Measurements from ENCODE around the gene COL16A1. TPM values are rescaled to one million over a fixed set of nuclear protein-coding genes. Genes with fewer than 3 reads are reported as not detected.

Gene COL16A1
- total and polyA plus RNA-seq, 2 of the 4 experiments (the other 2 are of a cell fraction): 34.2 to 62.8 TPM

DNA sequence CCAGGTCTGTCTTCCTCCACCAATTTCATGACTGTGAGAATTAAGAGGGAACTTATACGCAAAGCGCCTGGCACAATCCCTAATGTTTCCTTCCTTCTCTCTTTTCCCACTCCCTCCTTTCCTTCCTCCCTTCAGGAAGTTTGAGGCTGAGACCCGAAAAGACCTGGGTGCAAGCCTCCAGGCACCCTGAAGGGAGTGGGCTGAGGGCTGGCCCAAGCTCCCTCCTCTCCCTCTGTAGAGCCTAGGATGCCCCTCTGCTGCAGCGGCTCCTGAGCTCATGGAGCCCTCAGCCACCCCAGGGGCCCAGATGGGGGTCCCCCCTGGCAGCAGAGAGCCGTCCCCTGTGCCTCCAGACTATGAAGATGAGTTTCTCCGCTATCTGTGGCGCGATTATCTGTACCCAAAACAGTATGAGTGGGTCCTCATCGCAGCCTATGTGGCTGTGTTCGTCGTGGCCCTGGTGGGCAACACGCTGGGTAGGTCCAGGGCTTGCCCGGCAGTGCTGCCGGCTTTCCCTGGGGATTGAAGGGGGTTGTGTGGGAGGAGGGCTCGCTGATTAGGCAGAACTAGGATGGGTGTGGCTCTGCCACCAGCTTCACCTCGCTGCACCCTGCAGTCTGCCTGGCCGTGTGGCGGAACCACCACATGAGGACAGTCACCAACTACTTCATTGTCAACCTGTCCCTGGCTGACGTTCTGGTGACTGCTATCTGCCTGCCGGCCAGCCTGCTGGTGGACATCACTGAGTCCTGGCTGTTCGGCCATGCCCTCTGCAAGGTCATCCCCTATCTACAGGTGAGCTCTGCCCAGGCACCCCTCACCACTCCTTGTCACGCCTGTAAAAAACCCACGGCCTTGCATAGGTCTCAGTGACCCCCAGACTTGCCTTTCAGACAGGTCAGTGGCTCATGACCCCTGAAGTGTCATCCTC is 84.6 kb downstream of the COL16A1 start:
- no peak overlapping the region for H2BK120ac ChIP-seq (ENCODE audit: low read depth, low read length)
- no peak overlapping the region for H3K14ac ChIP-seq (replicated peaks; ENCODE audit: low read depth, low read length)
- no peak overlapping the region for H3K23ac ChIP-seq (ENCODE audit: low read depth, low read length)
- BruUV-seq (replicated peaks): no TSS peak
- no peak overlapping the region for H2AK5ac ChIP-seq (ENCODE audit: low read depth, low read length)
- H4K8ac ChIP-seq (ENCODE audit: low read depth in 2 of 2, low read length in 2 of 2): no peak overlapping the region
- no peak overlapping the region for H3K27ac ChIP-seq (ENCODE audit: insufficient read depth, low read length)
- no peaks in the 10 kb centered on the region for H3K36me3 ChIP-seq (ENCODE audit: control insufficient read depth, insufficient read depth, low read length)
- H2BK5ac ChIP-seq (ENCODE audit: low read depth, low read length, poor library complexity, severe bottlenecking): no peak overlapping the region
- ChIA-PET POLR2A (ENCODE audit: unreplicated experiment) (no interaction called here), CTCF (interaction anchor here (1.4 to 2.5 kb wide), 4 partner anchors 16 to 70 kb away, joined by 3 to 10 read pairs (median 6); no protein-coding TSS in a partner anchor)
- no peak overlapping the region for H3K4ac ChIP-seq (ENCODE audit: low read depth, low read length)
- no peak for ATAC-seq (ENCODE audit: low read depth)
- H2AFZ ChIP-seq (replicated peaks; ENCODE audit: low read length, poor library complexity): no peak overlapping the region
- peaks cover 37% of the 10 kb centered on the region for H3K27me3 ChIP-seq (ENCODE audit: control insufficient read depth, insufficient read depth, low read length)
- no peak overlapping the region for H3K56ac ChIP-seq (ENCODE audit: extremely low read depth, insufficient read depth, low read length)
- in situ Hi-C loops (cut with MboI; ENCODE audit: low sequenced_read_pairs) (loop anchor here (10.0 kb wide), 1 partner anchor 54 kb away; no protein-coding TSS in a partner anchor), intact Hi-C loops (cut with micrococcal nuclease) (loop anchor here (1.0 kb wide), 1 partner anchor 55 kb away; no protein-coding TSS in a partner anchor), dilution Hi-C loops (cut with HindIII; ENCODE audit: low sequenced_read_pairs, unreplicated experiment) (no loop called here)
- no peak overlapping the region for H2AK9ac ChIP-seq (replicated peaks; ENCODE audit: low read depth, low read length, poor library complexity)
- H2BK15ac ChIP-seq (ENCODE audit: low read depth, low read length): no peak overlapping the region
- no peaks in the 10 kb centered on the region for H4K20me1 ChIP-seq (ENCODE audit: insufficient read depth, low read length)
- no peaks in the 10 kb centered on the region; the same call in 1 of the 2 replicates for H3K4me1 ChIP-seq (ENCODE audit: control insufficient read depth, insufficient read depth, low read length)
- H4K5ac ChIP-seq (ENCODE audit: low read depth, low read length): no peak overlapping the region
- H3K79me1 ChIP-seq (ENCODE audit: low read depth in 1 of 2, low read length in 2 of 2): no peaks in the 10 kb centered on the region
- 71% methylated on average over 11 of the region's 23 CpGs; no CpG with 5 or more reads in 1 of the 2 experiments for WGBS, 2 experiments (ENCODE audit: extremely low coverage in 2 of 2, insufficient read length in 1 of 2)
- no peak overlapping the region for H3K4me3 ChIP-seq (ENCODE audit: insufficient read depth, low read depth, low read length)
- no peak overlapping the region for H2BK20ac ChIP-seq (ENCODE audit: low read depth, low read length)
- 0 out of 2 replicates have a peak, but pooled peaks cover 6% of the 10 kb centered on the region for H3K9me1 ChIP-seq (ENCODE audit: insufficient read depth, low read length)
- H3K18ac ChIP-seq (ENCODE audit: low read depth, low read length): no peak overlapping the region
- H3K4me2 ChIP-seq (ENCODE audit: low read depth, low read length): no peak overlapping the region
- no peaks in the 10 kb centered on the region for H3K9me3 ChIP-seq (ENCODE audit: control insufficient read depth, insufficient read depth, low read length)
- no peak overlapping the region for H4K91ac ChIP-seq (ENCODE audit: insufficient read depth, low read depth, low read length)
- H3K9ac ChIP-seq (ENCODE audit: low read depth, low read length): no peak overlapping the region
- DNase-seq: no peak
- no peak for TF ChIP-seq BHLHE40 (IDR thresholded peaks at IDR 0.05; ENCODE audit: low read depth, low read length)
- no peak for TF ChIP-seq POLR2A (IDR thresholded peaks at IDR 0.05; ENCODE audit: low read depth, low read length)
- no peak for TF ChIP-seq MAZ (IDR thresholded peaks at IDR 0.05; ENCODE audit: borderline replicate concordance, low read depth, low read length)
- no peak for TF ChIP-seq FOS (IDR thresholded peaks at IDR 0.05; ENCODE audit: low read depth, low read length)
- TF ChIP-seq SMC3 (IDR thresholded peaks at IDR 0.05; ENCODE audit: low read depth, low read length): no peak
- TF ChIP-seq MXI1 (IDR thresholded peaks at IDR 0.05; ENCODE audit: borderline replicate concordance, low read depth, low read length): no peak
- no peak for TF ChIP-seq CHD1 (IDR thresholded peaks at IDR 0.05; ENCODE audit: low read depth, low read length)
- TF ChIP-seq MAFK (IDR thresholded peaks at IDR 0.05; ENCODE audit: low read depth, low read length): no peak
- no peak for TF ChIP-seq RCOR1 (IDR thresholded peaks at IDR 0.05; ENCODE audit: insufficient replicate concordance, low read length)
- TF ChIP-seq ELK1 (IDR thresholded peaks at IDR 0.05; ENCODE audit: borderline replicate concordance, low read depth, low read length): no peak
- no peak for TF ChIP-seq CEBPB (IDR thresholded peaks at IDR 0.05; ENCODE audit: low read depth, low read length)
- no peak for TF ChIP-seq NFE2L2 (IDR thresholded peaks at IDR 0.05; ENCODE audit: low read depth, low read length)
- TF ChIP-seq, protein P1, sequence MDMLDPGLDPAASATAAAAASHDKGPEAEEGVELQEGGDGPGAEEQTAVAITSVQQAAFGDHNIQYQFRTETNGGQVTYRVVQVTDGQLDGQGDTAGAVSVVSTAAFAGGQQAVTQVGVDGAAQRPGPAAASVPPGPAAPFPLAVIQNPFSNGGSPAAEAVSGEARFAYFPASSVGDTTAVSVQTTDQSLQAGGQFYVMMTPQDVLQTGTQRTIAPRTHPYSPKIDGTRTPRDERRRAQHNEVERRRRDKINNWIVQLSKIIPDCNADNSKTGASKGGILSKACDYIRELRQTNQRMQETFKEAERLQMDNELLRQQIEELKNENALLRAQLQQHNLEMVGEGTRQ (IDR thresholded peaks at IDR 0.05; ENCODE audit: low read depth, low read length): no peak
- TF ChIP-seq CTCF (conservative IDR thresholded peaks at IDR 0.05; ENCODE audit: low read depth, low read length): no peak

Measured in IMR-90 (cell line).